ENCODE data around the gene ARHGAP6.

DNA sequence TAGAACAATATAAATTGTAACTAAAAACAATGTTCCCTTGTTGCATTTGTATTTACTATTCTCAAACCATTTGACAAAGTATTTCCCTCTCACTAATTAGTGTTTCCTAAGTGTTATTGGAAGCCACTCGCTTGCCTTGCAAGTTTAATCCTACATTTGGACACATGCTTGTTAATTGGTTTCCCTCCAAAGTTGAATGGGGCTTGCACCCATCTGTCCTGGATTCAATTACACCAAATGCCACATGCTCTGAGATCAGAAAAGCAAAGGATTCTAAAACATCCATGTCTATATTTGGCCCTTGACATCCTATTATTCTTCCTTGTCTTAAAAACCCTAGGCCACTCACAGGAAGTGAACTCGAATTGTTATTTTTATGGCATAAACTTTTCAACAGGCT lies 225.9 kb downstream of the ARHGAP6 start:
- TF ChIP-seq, protein P1, sequence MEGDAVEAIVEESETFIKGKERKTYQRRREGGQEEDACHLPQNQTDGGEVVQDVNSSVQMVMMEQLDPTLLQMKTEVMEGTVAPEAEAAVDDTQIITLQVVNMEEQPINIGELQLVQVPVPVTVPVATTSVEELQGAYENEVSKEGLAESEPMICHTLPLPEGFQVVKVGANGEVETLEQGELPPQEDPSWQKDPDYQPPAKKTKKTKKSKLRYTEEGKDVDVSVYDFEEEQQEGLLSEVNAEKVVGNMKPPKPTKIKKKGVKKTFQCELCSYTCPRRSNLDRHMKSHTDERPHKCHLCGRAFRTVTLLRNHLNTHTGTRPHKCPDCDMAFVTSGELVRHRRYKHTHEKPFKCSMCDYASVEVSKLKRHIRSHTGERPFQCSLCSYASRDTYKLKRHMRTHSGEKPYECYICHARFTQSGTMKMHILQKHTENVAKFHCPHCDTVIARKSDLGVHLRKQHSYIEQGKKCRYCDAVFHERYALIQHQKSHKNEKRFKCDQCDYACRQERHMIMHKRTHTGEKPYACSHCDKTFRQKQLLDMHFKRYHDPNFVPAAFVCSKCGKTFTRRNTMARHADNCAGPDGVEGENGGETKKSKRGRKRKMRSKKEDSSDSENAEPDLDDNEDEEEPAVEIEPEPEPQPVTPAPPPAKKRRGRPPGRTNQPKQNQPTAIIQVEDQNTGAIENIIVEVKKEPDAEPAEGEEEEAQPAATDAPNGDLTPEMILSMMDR (IDR thresholded peaks at IDR 0.05): no peak
- TF ChIP-seq POLR2A (IDR thresholded peaks at IDR 0.05): no peak
